RWPE2 (cell line): ENCODE results near the gene SLC37A1.

Experiments used
- ATAC-seq: fragments of 200-7000 bp; cut with Tn5 transposase; 3 replicates; pipeline ENCODE4 v1.9.1; 2021; ENCODE audit warnings: low read depth
- DNase-seq: peaks from one replicate; pipeline ENCODE4 v3.0.0-alpha.2; 2020; ENCODE audit warnings: low spot score
- H3K27ac ChIP-seq: fragments of 450-650 bp; 2 replicates; pipeline ENCODE4 v1.5.1; 2017; ENCODE audit warnings: mild to moderate bottlenecking; ENCODE audit not compliant: poor library complexity, severe bottlenecking
- H3K27me3 ChIP-seq: fragments of 250-450 bp; sonication (Bioruptor Pico); 2 replicates; pipeline ENCODE4 v1.5.1; 2021; ENCODE audit warnings: mild to moderate bottlenecking, moderate library complexity; ENCODE audit not compliant: insufficient read depth, poor library complexity, severe bottlenecking
- H3K36me3 ChIP-seq: fragments of 250-450 bp; sonication (Bioruptor Pico); 2 replicates; pipeline ENCODE4 v1.5.1; 2020; ENCODE audit warnings: low read depth, mild to moderate bottlenecking, moderate library complexity
- H3K4me1 ChIP-seq: fragments of 250-450 bp; sonication (Bioruptor Pico); 2 replicates; pipeline ENCODE4 v1.5.1; 2021; ENCODE audit warnings: mild to moderate bottlenecking, moderate library complexity; ENCODE audit not compliant: insufficient read depth, poor library complexity, severe bottlenecking
- H3K4me3 ChIP-seq: fragments of 250-450 bp; sonication (Bioruptor Pico); 2 replicates; pipeline ENCODE4 v1.5.1; 2021; ENCODE audit warnings: mild to moderate bottlenecking, moderate library complexity; ENCODE audit not compliant: severe bottlenecking
- H3K9me3 ChIP-seq: fragments of 250-450 bp; sonication (Bioruptor Pico); 2 replicates; pipeline ENCODE4 v1.5.1; 2021; ENCODE audit warnings: mild to moderate bottlenecking, moderate library complexity; ENCODE audit not compliant: severe bottlenecking
- TF ChIP-seq, protein P1 (sequence below): fragments of 450-650 bp; IDR thresholded peaks from one replicate; pipeline ENCODE4 v1.5.1; 2017; ENCODE audit warnings: mild to moderate bottlenecking, moderate library complexity; ENCODE audit not compliant: poor library complexity, severe bottlenecking

Gene SLC37A1

DNA sequence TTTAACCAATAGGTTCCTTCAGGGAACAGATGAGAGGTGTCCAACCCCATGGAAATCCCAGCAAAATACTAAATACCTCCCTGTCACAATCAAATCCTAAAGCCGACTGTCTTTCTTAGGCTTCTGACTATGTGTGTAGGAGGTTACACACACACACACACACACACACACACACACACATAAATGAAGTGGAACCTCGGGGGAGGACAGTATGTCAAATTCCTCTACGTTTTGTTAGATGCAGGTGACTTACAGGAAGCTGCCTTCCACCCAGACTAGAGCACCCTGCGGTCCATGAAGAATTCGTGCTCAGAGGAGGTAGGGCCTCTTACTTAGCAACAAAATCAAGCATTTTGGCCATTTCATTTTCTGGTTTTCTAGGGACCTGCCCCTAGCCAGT is 34.1 kb upstream of the SLC37A1 start:
- peaks cover 5% of the 10 kb centered on the region for H3K4me1 ChIP-seq
- H3K27ac ChIP-seq = no peak overlapping the region
- no peaks in the 10 kb centered on the region for H3K36me3 ChIP-seq
- TF ChIP-seq, protein P1, sequence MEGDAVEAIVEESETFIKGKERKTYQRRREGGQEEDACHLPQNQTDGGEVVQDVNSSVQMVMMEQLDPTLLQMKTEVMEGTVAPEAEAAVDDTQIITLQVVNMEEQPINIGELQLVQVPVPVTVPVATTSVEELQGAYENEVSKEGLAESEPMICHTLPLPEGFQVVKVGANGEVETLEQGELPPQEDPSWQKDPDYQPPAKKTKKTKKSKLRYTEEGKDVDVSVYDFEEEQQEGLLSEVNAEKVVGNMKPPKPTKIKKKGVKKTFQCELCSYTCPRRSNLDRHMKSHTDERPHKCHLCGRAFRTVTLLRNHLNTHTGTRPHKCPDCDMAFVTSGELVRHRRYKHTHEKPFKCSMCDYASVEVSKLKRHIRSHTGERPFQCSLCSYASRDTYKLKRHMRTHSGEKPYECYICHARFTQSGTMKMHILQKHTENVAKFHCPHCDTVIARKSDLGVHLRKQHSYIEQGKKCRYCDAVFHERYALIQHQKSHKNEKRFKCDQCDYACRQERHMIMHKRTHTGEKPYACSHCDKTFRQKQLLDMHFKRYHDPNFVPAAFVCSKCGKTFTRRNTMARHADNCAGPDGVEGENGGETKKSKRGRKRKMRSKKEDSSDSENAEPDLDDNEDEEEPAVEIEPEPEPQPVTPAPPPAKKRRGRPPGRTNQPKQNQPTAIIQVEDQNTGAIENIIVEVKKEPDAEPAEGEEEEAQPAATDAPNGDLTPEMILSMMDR = no peak
- ATAC-seq (no peak), DNase-seq (no peak)
- H3K4me3 ChIP-seq = no peak overlapping the region
- H3K27me3 ChIP-seq = no peaks in the 10 kb centered on the region
- no peaks in the 10 kb centered on the region for H3K9me3 ChIP-seq

DNA sequence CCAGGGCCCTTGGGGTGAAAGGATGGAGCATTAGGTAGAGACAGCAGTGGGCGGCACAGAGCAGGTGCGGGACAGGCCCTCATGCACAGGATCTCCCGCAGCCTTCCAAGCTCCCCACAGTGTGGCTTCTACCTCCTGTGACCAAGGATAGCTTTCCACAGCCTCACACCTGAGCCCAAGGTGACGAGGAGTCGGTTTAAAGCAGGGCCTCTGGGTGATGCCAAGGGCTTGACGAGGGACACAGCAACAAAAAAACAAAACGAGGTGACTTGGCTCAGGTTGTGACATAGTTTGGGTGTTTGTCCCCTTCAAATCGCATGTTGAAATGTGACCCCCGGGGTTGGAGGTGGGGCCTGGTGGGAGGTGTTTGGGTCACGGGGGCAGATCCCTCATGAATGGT is 32.9 kb upstream of the SLC37A1 start:
- Histone ChIP-seq H3K36me3 (no peaks in the 10 kb centered on the region), H3K27ac (no peak overlapping the region), H3K9me3 (no peaks in the 10 kb centered on the region), H3K4me3 (no peak overlapping the region), H3K27me3 (no peaks in the 10 kb centered on the region), H3K4me1 (no peaks in the 10 kb centered on the region)
- DNase-seq (no peak), ATAC-seq (no peak)
- TF ChIP-seq, protein P1 = no peak

DNA sequence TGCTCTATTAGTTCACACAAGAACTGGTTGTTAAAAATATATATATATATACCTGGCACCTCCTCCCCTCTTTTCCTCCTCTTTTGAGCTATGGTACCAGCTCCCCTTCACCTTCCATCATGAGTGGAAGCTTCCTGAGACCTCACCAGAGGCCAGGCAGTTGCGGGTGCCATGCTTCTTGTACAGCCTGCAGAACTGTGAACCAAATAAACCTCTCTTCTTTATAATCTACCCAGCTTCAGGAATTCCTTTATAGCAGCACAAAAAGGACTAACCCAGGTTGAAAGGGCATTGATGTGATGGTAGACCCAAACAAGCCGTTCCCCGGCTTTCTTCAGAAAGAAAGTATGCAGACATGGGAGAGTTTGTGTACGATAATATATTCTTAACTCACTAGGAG is 32.5 kb upstream of the SLC37A1 start:
- H3K9me3 ChIP-seq = no peaks in the 10 kb centered on the region
- no peak overlapping the region for H3K27ac ChIP-seq
- TF ChIP-seq, protein P1 = no peak
- H3K4me1 ChIP-seq = no peaks in the 10 kb centered on the region
- no peaks in the 10 kb centered on the region for H3K36me3 ChIP-seq
- ATAC-seq (no peak), DNase-seq (no peak)
- H3K4me3 ChIP-seq = no peak overlapping the region
- no peaks in the 10 kb centered on the region for H3K27me3 ChIP-seq

DNA sequence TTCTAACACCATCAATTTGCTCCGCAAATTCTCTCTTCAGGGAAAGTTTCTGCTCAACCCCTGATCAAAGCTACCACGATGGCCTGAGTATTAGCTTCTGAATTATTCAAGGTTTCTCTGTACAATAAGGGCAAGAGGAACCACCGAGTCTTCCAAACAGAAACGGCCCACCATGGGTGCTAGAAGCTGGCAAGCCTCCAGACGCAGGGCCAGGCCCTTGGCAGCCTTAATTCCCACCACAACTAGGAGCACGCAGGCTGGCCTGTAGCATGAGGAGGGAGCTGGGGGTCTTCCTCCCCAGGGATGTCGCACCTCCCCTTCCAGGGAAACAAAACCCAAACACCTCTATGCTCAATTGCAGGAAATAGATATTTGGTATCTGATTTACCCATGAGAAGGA is 28.7 kb upstream of the SLC37A1 start:
- H3K4me3 ChIP-seq = no peak overlapping the region
- ATAC-seq (no peak), DNase-seq (no peak)
- no peaks in the 10 kb centered on the region for H3K36me3 ChIP-seq
- no peaks in the 10 kb centered on the region for H3K9me3 ChIP-seq
- no peak overlapping the region for H3K27ac ChIP-seq
- TF ChIP-seq, protein P1 = no peak
- no peaks in the 10 kb centered on the region for H3K27me3 ChIP-seq
- peaks cover 4% of the 10 kb centered on the region for H3K4me1 ChIP-seq

DNA sequence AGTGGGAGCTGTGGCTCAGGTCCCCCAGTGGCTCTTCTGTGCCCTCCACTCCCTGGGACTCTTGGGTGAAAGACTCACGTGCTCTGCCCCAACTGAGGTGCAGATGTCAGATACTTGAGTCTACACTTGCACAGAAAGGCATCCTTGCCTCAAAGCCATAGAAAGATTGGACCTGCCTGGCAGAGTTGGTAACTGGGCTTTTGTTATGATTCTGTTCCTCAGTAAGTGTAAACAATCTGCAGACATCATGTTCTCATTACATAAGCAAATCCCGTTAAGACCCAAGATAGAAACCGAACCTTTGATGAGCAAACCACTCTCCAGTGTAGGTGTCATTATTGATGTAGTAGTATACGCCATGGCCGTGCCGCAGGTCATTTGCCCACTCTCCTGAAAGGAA is 27.6 kb upstream of the SLC37A1 start:
- Histone ChIP-seq H3K4me3 (no peak overlapping the region), H3K4me1 (peaks cover 4% of the 10 kb centered on the region), H3K36me3 (no peaks in the 10 kb centered on the region), H3K27me3 (no peaks in the 10 kb centered on the region), H3K27ac (no peak overlapping the region), H3K9me3 (no peaks in the 10 kb centered on the region)
- no peak for DNase-seq
- no peak; the same call in 2 of the 3 replicates for ATAC-seq
- TF ChIP-seq, protein P1 = no peak
